ENCODE results near the gene GPBAR1.
A peak's percentile ranks its signal among the peaks of the same experiment; 100 is the strongest.
"Not testable (repeated sequence)": the region's sequence is repeated elsewhere in the genome, so short reads cannot be mapped to it uniquely, and the experiment has no call there.

The GPBAR1 gene

GRCh38 chr2:218310853-218311540 is 50.2 kb downstream of the GPBAR1 start:
- DNase-seq, result peak in 2 of 4 experiments; percentile 40 to 48

- not testable (repeated sequence) for DNase-seq
Measured at GRCh38 chr2:218311541-218312266, 50.9 kb downstream of the GPBAR1 start.

- DNase-seq, result no peak
Measured at GRCh38 chr2:218312267-218312756, 51.5 kb downstream of the GPBAR1 start.

- DNase-seq, result no peak
Measured at GRCh38 chr2:218313356-218313755, 52.5 kb downstream of the GPBAR1 start.
